ENCODE data around the gene EXO1. TPM values are rescaled to one million over a fixed set of nuclear protein-coding genes. Genes with fewer than 3 reads are reported as not detected.

Gene EXO1
- total RNA-seq, 1 experiment from 2014 or later: 36.3 TPM

DNA sequence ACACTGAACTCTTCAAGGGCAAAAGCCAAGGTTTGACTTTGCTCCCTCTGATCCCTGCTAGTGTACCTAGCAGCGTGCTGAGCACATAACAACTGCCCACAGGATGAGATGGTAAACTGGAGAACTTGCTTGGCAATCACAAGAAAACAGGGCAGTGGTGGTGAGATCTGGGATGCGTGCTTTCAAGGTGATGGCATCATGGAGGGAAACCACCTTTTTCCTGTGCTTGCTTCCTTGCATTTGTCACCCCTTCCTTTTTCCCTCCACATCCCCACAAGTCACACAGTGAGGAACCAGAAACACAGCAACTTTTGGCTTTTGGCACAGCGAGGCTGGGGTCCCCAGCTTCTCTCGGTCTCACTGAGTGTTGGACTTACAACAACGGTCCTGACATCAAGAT, 78.1 kb downstream of the EXO1 start:
- no peak overlapping the region for H3K27ac Mint-ChIP-seq (ENCODE audit: unreplicated experiment)
- TF ChIP-seq, protein P1, sequence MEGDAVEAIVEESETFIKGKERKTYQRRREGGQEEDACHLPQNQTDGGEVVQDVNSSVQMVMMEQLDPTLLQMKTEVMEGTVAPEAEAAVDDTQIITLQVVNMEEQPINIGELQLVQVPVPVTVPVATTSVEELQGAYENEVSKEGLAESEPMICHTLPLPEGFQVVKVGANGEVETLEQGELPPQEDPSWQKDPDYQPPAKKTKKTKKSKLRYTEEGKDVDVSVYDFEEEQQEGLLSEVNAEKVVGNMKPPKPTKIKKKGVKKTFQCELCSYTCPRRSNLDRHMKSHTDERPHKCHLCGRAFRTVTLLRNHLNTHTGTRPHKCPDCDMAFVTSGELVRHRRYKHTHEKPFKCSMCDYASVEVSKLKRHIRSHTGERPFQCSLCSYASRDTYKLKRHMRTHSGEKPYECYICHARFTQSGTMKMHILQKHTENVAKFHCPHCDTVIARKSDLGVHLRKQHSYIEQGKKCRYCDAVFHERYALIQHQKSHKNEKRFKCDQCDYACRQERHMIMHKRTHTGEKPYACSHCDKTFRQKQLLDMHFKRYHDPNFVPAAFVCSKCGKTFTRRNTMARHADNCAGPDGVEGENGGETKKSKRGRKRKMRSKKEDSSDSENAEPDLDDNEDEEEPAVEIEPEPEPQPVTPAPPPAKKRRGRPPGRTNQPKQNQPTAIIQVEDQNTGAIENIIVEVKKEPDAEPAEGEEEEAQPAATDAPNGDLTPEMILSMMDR (IDR thresholded peaks at IDR 0.05; ENCODE audit: unreplicated experiment): no peak
- H3K9me3 Mint-ChIP-seq (ENCODE audit: low read depth, unreplicated experiment): no peaks in the 10 kb centered on the region
- CTCF ChIA-PET: no interaction called here
- DNase-seq: no peak
- H3K4me1 Mint-ChIP-seq (ENCODE audit: low read depth, unreplicated experiment): no peaks in the 10 kb centered on the region
- intact Hi-C loops (cut with micrococcal nuclease; ENCODE audit: unreplicated experiment): no loop called here
- no peaks in the 10 kb centered on the region for H3K27me3 Mint-ChIP-seq (ENCODE audit: unreplicated experiment)
- H3K36me3 Mint-ChIP-seq (ENCODE audit: insufficient read depth, unreplicated experiment): no peaks in the 10 kb centered on the region
- H3K4me3 Mint-ChIP-seq (ENCODE audit: low read depth, unreplicated experiment): no peak overlapping the region
- no TSS peak for BruUV-seq (replicated peaks)

DNA sequence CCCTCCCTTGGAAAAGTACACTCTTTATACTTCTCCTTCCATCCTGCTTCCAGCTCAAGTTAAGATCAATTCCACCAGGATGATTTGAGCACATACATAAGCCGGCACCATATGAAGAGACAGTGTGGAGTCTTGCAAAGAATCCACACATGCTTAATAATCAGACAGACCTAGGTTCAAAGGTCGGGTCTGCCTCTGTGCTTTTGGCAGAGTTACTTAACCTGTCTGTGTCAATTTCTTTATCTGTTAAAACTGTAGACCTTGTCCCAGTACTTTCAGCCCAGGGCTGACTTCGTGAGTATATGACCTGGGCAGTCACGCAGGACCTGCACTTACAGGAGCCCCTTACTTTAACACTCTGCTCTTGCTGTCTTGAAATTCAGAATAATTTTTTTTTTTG, 79.3 kb downstream of the EXO1 start:
- DNase-seq: no peak
- TF ChIP-seq, protein P1 (IDR thresholded peaks at IDR 0.05; ENCODE audit: unreplicated experiment): no peak
- Mint-ChIP-seq H3K27ac (ENCODE audit: unreplicated experiment) (no peak overlapping the region), H3K4me3 (ENCODE audit: low read depth, unreplicated experiment) (no peak overlapping the region), H3K36me3 (ENCODE audit: insufficient read depth, unreplicated experiment) (no peaks in the 10 kb centered on the region), H3K27me3 (ENCODE audit: unreplicated experiment) (no peaks in the 10 kb centered on the region), H3K9me3 (ENCODE audit: low read depth, unreplicated experiment) (no peaks in the 10 kb centered on the region), H3K4me1 (ENCODE audit: low read depth, unreplicated experiment) (no peaks in the 10 kb centered on the region)
- intact Hi-C loops (cut with micrococcal nuclease; ENCODE audit: unreplicated experiment): no loop called here
- BruUV-seq (replicated peaks): no TSS peak
- CTCF ChIA-PET: no interaction called here

DNA sequence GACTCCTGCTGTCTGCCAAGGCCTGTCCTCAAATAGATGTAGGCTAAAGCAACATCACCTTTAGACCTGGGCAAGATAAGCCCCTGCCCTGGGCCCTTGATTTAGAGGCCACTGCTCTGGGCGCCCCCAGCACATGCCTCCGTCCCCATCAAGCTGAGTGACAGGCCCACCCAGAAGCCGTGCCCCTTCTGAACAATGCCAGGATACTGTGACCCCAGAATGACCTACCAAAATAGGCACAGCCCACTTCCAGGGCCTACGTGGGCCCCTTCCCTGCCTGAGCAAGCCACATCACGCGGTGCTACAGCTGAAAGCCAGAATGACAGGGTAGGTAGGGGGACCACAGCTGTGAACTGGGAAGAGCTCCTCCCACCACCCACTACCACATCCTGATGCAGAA, 84.8 kb downstream of the EXO1 start:
- DNase-seq: no peak
- BruUV-seq (replicated peaks): no TSS peak
- peaks cover 8% of the 10 kb centered on the region for H3K4me1 Mint-ChIP-seq (ENCODE audit: low read depth, unreplicated experiment)
- intact Hi-C loops (cut with micrococcal nuclease; ENCODE audit: unreplicated experiment): no loop called here
- no peaks in the 10 kb centered on the region for H3K9me3 Mint-ChIP-seq (ENCODE audit: low read depth, unreplicated experiment)
- TF ChIP-seq, protein P1 (IDR thresholded peaks at IDR 0.05; ENCODE audit: unreplicated experiment): no peak
- H3K36me3 Mint-ChIP-seq (ENCODE audit: insufficient read depth, unreplicated experiment): no peaks in the 10 kb centered on the region
- CTCF ChIA-PET: interaction anchor here (0.5 kb wide), 1 partner anchor 28 kb away, joined by 4 read pairs; no protein-coding TSS in a partner anchor
- peaks cover 11% of the 10 kb centered on the region for H3K27me3 Mint-ChIP-seq (ENCODE audit: unreplicated experiment)
- no peak overlapping the region for H3K4me3 Mint-ChIP-seq (ENCODE audit: low read depth, unreplicated experiment)
- no peak overlapping the region for H3K27ac Mint-ChIP-seq (ENCODE audit: unreplicated experiment)

DNA sequence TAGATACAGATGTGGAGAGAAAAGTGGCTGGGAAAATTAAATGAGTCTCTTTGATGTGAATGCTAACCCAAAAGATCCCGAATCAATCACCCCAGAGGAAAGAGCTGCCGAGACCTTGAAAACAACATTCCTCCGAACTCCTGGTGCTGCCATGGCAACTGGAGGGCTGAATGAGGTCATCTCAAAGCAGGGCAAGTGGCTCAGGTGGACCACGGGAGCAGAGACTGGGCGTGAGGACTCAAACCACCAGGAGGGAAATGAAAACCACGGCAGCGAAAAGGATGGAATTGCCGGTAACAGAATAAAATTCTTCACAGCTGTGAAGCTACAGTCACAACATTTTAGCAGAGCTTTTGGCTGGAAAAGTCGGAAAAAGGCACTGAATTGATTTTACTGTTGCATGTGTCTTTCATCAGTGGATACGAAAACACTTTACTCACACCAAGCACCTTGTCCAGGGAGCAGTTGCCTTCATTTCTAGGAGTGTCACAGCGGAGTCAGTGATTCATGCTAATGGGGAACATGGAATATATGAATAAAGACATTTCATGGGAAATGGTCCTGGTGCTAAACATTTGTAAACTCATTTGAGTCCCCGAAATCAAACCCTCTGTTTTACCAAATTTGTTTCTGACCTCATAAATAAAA, 86.3 kb downstream of the EXO1 start:
- no peaks in the 10 kb centered on the region for H3K9me3 Mint-ChIP-seq (ENCODE audit: low read depth, unreplicated experiment)
- peaks cover 11% of the 10 kb centered on the region for H3K27me3 Mint-ChIP-seq (ENCODE audit: unreplicated experiment)
- no peak overlapping the region for H3K27ac Mint-ChIP-seq (ENCODE audit: unreplicated experiment)
- peaks cover 8% of the 10 kb centered on the region for H3K4me1 Mint-ChIP-seq (ENCODE audit: low read depth, unreplicated experiment)
- H3K4me3 Mint-ChIP-seq (ENCODE audit: low read depth, unreplicated experiment): no peak overlapping the region
- H3K36me3 Mint-ChIP-seq (ENCODE audit: insufficient read depth, unreplicated experiment): no peaks in the 10 kb centered on the region
- TF ChIP-seq, protein P1 (IDR thresholded peaks at IDR 0.05; ENCODE audit: unreplicated experiment): no peak
- BruUV-seq (replicated peaks): no TSS peak
- no peak for DNase-seq
- CTCF ChIA-PET: no interaction called here
- intact Hi-C loops (cut with micrococcal nuclease; ENCODE audit: unreplicated experiment): no loop called here
